GM18526 (cell line): ENCODE measurements around the gene NBPF10.
"Not testable (repeated sequence)": the region's sequence is repeated elsewhere in the genome, so short reads cannot be mapped to it uniquely, and the experiment has no call there.

Experiments used
- POLR2A ChIP-seq: IDR thresholded peaks from 3 replicates; pipeline ENCODE4 v1.6.1; 2011; ENCODE audit not compliant: insufficient read length; ENCODE audit errors: extremely low read depth

The NBPF10 gene

GRCh38 chr1:146144465-146144864 is at the start of gene NBPF10:
TSS of gene NBPF10 (minus strand) at chr1:146144804. CDS start at chr1:146144769, 35 bp downstream.
- not testable (repeated sequence) for TF ChIP-seq POLR2A
